Mesothelial cell of epicardium (in vitro differentiated cells): ENCODE results near the gene TIMM9. TPM values are rescaled to one million over a fixed set of nuclear protein-coding genes. Genes with fewer than 3 reads are reported as not detected.

Experiments used
- DNase-seq, 2 experiments: peaks; one replicate each; pipeline ENCODE4 v3.0.0; 2021; ENCODE audit warnings: low spot score in 2 of 2; ENCODE audit not compliant: unreplicated experiment in 2 of 2
- H3K27ac Mint-ChIP-seq: 2 replicates; pipeline ENCODE4 v1.8.0; 2021; ENCODE audit warnings: mixed read lengths
- H3K27me3 Mint-ChIP-seq: 2 replicates; pipeline ENCODE4 v1.8.0; 2021; ENCODE audit warnings: low read depth, mixed read lengths
- H3K36me3 Mint-ChIP-seq: 2 replicates; pipeline ENCODE4 v1.8.0; 2021; ENCODE audit warnings: mixed read lengths
- H3K4me1 Mint-ChIP-seq: 2 replicates; pipeline ENCODE4 v1.8.0; 2021; ENCODE audit warnings: mixed read lengths
- H3K4me3 Mint-ChIP-seq: 2 replicates; pipeline ENCODE4 v1.8.0; 2021; ENCODE audit warnings: mild to moderate bottlenecking, moderate library complexity, mixed read lengths
- H3K9me3 Mint-ChIP-seq: 2 replicates; pipeline ENCODE4 v1.8.0; 2021; ENCODE audit warnings: mixed read lengths
- total RNA-seq: library from RNA; stranded (reverse); gene quantifications from 3 replicates; pipeline ENCODE4 v1.2.1, GENCODE V29; 2021
- TF ChIP-seq, protein P1 (sequence below): fragments of 200-600 bp; sonication (generic); IDR thresholded peaks from one replicate; pipeline ENCODE4 v1.5.0; 2021; ENCODE audit warnings: antibody characterized with exemption; ENCODE audit not compliant: unreplicated experiment

TIMM9 gene
- total RNA-seq, 1 donor from 2014 or later: 40.8 TPM

DNA sequence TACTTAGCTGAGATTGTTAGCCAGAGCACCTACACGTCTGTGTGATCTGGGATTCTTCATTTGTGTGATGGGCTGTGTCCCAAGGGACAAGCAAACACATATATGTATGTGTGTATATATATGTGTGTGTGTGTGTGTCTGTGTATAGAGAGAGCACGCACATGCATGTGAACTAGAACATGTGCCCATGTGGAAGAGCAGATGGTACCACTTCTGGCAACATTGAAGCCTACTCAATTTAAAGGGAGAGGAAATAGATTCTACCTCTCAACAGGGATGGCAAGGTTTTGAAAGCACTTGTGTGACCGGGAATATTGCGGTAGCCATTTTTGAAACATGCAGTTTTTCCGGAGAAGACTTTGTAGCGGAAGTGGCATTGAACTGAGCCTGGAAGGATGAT, 30.2 kb downstream of the TIMM9 start:
- TF ChIP-seq, protein P1, sequence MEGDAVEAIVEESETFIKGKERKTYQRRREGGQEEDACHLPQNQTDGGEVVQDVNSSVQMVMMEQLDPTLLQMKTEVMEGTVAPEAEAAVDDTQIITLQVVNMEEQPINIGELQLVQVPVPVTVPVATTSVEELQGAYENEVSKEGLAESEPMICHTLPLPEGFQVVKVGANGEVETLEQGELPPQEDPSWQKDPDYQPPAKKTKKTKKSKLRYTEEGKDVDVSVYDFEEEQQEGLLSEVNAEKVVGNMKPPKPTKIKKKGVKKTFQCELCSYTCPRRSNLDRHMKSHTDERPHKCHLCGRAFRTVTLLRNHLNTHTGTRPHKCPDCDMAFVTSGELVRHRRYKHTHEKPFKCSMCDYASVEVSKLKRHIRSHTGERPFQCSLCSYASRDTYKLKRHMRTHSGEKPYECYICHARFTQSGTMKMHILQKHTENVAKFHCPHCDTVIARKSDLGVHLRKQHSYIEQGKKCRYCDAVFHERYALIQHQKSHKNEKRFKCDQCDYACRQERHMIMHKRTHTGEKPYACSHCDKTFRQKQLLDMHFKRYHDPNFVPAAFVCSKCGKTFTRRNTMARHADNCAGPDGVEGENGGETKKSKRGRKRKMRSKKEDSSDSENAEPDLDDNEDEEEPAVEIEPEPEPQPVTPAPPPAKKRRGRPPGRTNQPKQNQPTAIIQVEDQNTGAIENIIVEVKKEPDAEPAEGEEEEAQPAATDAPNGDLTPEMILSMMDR: no peak
- DNase-seq: no peak
- H3K4me3 Mint-ChIP-seq: no peak overlapping the region
- no peak overlapping the region for H3K27ac Mint-ChIP-seq
- H3K4me1 Mint-ChIP-seq: peaks cover 4% of the 10 kb centered on the region
- H3K9me3 Mint-ChIP-seq: no peaks in the 10 kb centered on the region
- peaks cover 12% of the 10 kb centered on the region for H3K27me3 Mint-ChIP-seq
- H3K36me3 Mint-ChIP-seq: no peaks in the 10 kb centered on the region

DNA sequence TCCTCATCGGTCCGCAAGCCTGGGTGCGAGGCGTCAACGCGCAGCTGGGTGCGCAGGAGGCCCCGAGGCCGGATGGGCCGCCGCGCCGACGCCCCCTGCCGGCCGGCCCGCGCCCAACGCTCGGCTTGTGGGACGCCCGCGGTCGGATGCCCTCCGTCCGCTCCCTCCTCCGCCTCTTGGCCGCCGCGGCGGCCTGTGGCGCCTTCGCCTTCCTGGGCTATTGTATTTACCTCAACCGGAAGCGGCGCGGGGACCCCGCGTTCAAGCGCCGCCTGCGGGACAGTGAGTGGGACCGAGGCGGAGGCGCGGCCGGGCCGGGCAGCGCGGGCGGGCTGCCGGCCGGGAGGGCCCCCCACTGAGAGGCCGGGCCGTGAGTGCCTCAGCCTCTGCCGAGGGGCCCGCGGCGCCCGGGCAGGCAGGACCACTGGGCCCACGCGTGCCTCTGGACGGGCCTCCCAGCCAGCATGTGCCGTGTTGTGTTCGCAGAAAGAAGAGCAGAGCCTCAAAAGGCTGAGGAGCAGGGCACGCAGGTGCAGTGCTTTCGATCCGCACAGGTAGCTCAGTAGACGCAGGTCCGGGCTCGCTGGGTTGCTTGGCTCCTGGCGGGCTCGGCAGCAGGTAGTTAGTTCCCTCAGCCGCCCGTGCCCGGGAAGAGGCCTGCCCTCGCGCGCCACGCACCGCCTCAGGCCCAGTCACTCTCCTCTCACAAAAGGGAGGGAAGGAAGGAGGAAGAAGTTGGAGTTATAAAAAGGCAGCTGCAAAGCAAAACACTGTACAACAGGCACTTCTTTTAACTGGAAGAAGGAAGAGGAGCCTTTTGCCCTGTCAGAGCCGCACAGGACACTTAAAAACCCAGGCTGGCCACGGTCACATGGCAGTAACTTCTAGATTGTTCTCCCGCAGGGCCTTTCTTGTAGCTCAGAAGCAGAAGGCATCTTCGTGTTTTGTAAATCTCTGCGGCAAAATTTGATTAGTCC, 31.2 kb downstream of the TIMM9 start, which contains the start of gene TOMM20L:
TSS of gene TOMM20L (plus strand) at position 119 of the 977 bp plus-strand sequence. CDS start at position 147, 28 bp downstream.
- H3K9me3 Mint-ChIP-seq: no peaks in the 10 kb centered on the region
- peak within 1 kb of the TSS; percentile 94 for H3K27ac Mint-ChIP-seq
- peak within 1 kb of the TSS; percentile 74 for H3K4me3 Mint-ChIP-seq
- peaks cover 4% of the 10 kb centered on the region for H3K4me1 Mint-ChIP-seq
- DNase-seq: peak; percentile 46 to 81
- peaks cover 12% of the 10 kb centered on the region for H3K27me3 Mint-ChIP-seq
- TF ChIP-seq, protein P1: peak; percentile 81
- no peaks in the 10 kb centered on the region for H3K36me3 Mint-ChIP-seq

DNA sequence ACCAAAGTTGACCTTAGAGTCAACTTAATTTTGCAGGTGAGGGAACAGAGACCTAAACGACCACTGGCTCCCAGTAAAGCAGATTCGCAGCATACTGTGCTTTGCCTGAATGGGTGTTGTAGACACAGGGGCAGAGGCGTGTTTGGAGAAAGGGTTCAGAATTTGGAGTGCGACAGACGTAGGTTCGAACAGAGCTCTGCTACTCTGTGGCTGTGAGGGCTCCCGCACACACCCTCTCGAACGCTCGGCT, 31.8 kb downstream of the TIMM9 start:
- H3K27ac Mint-ChIP-seq: no peak overlapping the region
- TF ChIP-seq, protein P1: no peak
- H3K27me3 Mint-ChIP-seq: peaks cover 12% of the 10 kb centered on the region
- H3K4me1 Mint-ChIP-seq: peaks cover 4% of the 10 kb centered on the region
- H3K9me3 Mint-ChIP-seq: no peaks in the 10 kb centered on the region
- H3K36me3 Mint-ChIP-seq: no peaks in the 10 kb centered on the region
- no peak for DNase-seq
- H3K4me3 Mint-ChIP-seq: peak overlapping the region; percentile 59

DNA sequence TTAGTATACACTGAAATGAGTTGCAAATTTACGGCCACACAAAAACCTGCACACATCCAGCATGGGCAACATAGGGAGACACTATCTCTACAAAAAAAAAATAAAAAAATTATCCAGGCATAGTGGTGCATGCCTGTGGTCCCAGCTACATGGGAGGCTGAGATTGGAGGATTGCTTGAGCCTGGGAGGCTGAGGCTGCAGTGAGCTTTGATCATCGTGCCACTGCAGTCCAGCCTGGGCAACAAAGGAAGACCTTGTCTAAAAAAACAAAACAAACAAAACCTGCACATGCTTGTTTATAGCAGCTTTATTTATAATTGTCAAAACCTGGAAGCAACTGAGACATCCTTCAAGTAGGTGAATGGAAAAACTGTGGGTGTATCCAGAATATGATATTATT, 36.5 kb downstream of the TIMM9 start:
- Mint-ChIP-seq H3K9me3 (peaks cover 7% of the 10 kb centered on the region), H3K27me3 (no peaks in the 10 kb centered on the region), H3K4me1 (no peaks in the 10 kb centered on the region), H3K4me3 (no peak overlapping the region), H3K27ac (no peak overlapping the region), H3K36me3 (peaks cover 4% of the 10 kb centered on the region)
- TF ChIP-seq, protein P1: no peak
- no peak for DNase-seq

DNA sequence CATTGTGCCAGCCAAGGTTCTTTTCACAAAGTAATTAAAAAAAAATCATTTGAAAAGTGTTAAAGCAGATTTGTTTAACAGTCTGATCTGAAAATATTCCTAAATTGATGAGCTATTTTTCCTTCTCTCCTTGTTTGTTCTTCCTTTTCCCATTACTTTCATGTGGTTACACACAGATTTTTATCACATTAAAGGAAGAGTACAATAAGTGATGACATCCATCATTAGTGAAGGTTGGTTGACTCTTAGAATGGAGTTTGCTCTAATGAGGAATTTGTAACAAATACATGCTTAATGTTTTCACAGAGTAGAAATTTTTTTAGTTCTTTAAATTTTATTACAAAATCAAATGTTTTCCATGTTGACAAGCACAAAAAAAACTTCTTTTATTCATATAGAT, 50.5 kb downstream of the TIMM9 start:
- DNase-seq: no peak
- TF ChIP-seq, protein P1: no peak
- peaks cover 13% of the 10 kb centered on the region for H3K9me3 Mint-ChIP-seq
- no peak overlapping the region for H3K27ac Mint-ChIP-seq
- peaks cover 45% of the 10 kb centered on the region for H3K36me3 Mint-ChIP-seq
- H3K4me1 Mint-ChIP-seq: no peaks in the 10 kb centered on the region
- no peak overlapping the region for H3K4me3 Mint-ChIP-seq
- no peaks in the 10 kb centered on the region for H3K27me3 Mint-ChIP-seq
